Activated T-cell treated with anti-CD3 and anti-CD28 coated beads, Interleukin-2, amount 50 U/mL, for 4 hours (primary cell): Measurements from ENCODE around the gene REEP6. TPM values are rescaled to one million over a fixed set of nuclear protein-coding genes. Genes with fewer than 3 reads are reported as not detected.
A peak's percentile ranks its signal among the peaks of the same experiment; 100 is the strongest.
"Not testable (repeated sequence)": the region's sequence is repeated elsewhere in the genome, so short reads cannot be mapped to it uniquely, and the experiment has no call there.

ENCODE experiments used
- ATAC-seq, 2 donors: fragments of 200-7000 bp; cut with Tn5 transposase; one replicate each; pipeline ENCODE4 v1.10.0; 2021
- DNase-seq: peaks from one replicate; pipeline ENCODE4 v3.0.0-alpha.2; 2020
- H3K27me3 Mint-ChIP-seq: one replicate; pipeline ENCODE4 v1.8.0; 2021; ENCODE audit warnings: low read depth, mixed read lengths
- H3K36me3 Mint-ChIP-seq: one replicate; pipeline ENCODE4 v1.8.0; 2022; ENCODE audit warnings: mixed read lengths; ENCODE audit not compliant: insufficient read depth
- H3K4me1 Mint-ChIP-seq: one replicate; pipeline ENCODE4 v1.8.0; 2021; ENCODE audit warnings: low read depth, mixed read lengths
- H3K4me3 Mint-ChIP-seq: one replicate; pipeline ENCODE4 v1.8.0; 2021; ENCODE audit warnings: mild to moderate bottlenecking, moderate library complexity, mixed read lengths
- H3K9me3 Mint-ChIP-seq: one replicate; pipeline ENCODE4 v1.8.0; 2021; ENCODE audit warnings: mixed read lengths
- total RNA-seq, 3 donors: library from RNA; stranded (reverse); gene quantifications; one replicate each; pipeline ENCODE4 v1.2.1, GENCODE V29; 2021

Gene REEP6
- total RNA-seq, 3 donors from 2014 or later = 1.8 to 3.4 (median 1.9) TPM

DNA sequence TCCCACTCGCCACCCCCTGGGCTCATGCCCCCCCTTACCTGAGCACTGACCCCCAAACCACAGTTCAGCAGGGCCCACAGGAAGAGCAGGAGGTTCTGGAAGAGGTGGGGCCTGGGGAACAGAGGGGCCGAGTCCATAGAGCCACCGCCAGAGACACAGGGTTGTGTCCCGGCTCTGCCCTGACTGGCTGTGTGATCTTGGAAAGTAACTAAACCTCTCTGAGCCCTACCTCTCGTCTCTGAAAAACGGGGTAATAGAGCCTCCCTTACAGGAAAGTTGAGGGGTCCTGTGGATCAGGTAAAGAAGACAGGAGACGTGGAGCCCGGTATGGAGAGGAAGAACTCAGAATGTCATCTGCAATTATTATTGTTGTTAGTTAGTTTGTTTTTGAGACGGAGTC is 19.8 kb downstream of the REEP6 start:
- no peak for DNase-seq
- no peak overlapping the region for H3K4me3 Mint-ChIP-seq
- no peak for ATAC-seq

DNA sequence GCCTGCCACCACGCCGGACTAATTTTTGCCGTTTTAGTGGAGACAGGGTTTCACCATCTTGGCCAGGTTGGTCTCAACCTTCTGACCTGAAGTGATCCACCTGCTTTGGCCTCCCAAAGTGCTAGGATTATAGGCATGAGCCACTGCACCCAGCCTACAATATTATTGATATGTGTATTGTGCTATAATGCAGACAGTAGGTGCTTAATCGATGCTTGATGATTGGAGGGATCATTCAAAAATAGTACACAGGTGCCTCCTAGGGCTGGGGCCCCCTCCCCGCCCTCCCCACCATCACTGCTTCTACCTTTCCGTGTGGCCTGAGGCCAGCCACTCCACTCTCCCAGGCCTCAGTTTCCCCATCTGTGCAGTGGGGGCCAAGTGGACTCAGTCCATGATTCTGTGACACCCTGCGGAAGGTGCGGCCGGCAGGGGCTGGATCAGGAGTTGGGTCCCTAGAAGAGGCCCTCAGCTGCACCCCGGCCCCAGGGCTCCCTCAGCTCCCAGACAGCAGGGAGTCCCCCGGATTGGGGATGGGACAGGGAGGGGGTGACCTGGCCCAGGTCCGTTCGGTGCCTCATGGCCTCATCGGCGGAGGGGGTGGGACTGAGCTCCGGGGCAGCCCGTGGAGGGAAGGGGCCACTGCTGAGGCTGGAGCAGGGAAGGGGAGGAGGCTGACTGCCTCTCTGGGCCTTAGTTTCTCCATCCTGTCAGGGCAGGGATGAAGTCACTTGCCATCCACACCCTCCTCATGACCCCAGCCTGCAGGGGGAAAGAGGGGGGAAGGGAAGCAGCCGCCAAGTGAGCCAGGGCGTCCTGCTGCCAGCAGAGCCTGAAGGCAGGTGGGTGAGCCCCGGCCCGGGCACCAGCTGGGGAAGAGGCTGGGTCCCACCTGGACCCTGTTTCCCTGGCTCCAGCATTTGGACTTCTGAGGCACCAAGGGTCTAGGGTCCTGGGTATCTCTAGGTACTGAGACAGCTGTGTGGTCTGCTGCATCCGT is 20.6 kb downstream of the REEP6 start:
- no peaks in the 10 kb centered on the region for H3K9me3 Mint-ChIP-seq
- ATAC-seq (no peak), DNase-seq (no peak)
- peak overlapping the region; percentile 70 for H3K4me3 Mint-ChIP-seq
- H3K27me3 Mint-ChIP-seq = peaks cover 8% of the 10 kb centered on the region
- no peaks in the 10 kb centered on the region for H3K36me3 Mint-ChIP-seq
- peaks cover 15% of the 10 kb centered on the region for H3K4me1 Mint-ChIP-seq

More for the DNA sequence above, 19.8 kb downstream of the REEP6 start:
- Mint-ChIP-seq H3K4me1 (peaks cover 15% of the 10 kb centered on the region), H3K9me3 (no peaks in the 10 kb centered on the region), H3K27me3 (peaks cover 5% of the 10 kb centered on the region), H3K36me3 (no peaks in the 10 kb centered on the region)

DNA sequence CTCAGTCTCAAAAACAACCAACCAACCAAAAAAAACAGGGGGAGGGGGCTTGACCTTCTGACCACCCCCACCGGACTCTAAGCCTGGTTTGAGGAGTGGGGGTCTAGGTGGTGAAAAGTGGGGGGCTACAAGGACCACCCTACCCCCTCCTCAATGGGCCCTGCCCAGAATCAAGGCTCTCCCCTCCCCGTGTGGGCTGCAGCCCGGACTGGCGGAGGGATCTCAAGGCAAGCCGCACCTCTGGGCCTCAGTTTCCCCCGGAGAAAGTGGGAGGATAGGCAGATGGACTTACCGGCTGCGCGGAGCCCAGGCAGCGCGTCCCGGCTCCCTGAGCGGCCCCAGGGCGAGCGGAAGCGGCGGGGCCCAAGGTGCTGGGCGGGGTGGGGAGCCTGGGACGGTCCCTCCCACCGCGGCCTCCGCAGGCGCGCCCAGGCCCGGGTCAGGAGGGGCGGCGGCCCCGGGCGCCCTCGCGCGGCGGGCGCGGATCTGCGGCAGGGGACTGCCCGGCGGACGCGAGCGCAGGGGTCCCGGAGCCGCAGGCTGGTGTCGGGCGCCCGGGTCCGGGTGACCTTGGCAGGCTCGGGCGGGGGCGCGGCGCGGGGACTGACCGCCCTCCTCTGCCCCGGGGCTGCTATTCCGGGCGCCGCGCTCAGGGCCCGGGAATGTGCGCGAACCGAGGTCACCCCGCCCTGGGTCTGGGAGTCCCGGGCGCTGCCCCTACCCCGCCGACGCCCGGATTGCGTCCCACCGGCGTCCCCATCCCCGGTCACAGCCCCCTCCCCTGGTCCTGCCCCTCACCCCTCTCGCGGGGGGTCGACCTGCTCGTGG is 21.9 kb downstream of the REEP6 start, which contains the start of gene ADAMTSL5:
Gene ADAMTSL5 (minus strand): TSS at position 349 of the 828 bp plus-strand sequence. CDS start 2,076 bp downstream, outside the sequence.
- peak within 1 kb of the TSS; percentile 70 for H3K4me3 Mint-ChIP-seq
- ATAC-seq (peak; percentile 85), DNase-seq (peak; percentile 51)
- H3K4me1 Mint-ChIP-seq = peaks cover 8% of the 10 kb centered on the region
- no peaks in the 10 kb centered on the region for H3K9me3 Mint-ChIP-seq
- peaks cover 8% of the 10 kb centered on the region for H3K27me3 Mint-ChIP-seq
- H3K36me3 Mint-ChIP-seq = no peaks in the 10 kb centered on the region

DNA sequence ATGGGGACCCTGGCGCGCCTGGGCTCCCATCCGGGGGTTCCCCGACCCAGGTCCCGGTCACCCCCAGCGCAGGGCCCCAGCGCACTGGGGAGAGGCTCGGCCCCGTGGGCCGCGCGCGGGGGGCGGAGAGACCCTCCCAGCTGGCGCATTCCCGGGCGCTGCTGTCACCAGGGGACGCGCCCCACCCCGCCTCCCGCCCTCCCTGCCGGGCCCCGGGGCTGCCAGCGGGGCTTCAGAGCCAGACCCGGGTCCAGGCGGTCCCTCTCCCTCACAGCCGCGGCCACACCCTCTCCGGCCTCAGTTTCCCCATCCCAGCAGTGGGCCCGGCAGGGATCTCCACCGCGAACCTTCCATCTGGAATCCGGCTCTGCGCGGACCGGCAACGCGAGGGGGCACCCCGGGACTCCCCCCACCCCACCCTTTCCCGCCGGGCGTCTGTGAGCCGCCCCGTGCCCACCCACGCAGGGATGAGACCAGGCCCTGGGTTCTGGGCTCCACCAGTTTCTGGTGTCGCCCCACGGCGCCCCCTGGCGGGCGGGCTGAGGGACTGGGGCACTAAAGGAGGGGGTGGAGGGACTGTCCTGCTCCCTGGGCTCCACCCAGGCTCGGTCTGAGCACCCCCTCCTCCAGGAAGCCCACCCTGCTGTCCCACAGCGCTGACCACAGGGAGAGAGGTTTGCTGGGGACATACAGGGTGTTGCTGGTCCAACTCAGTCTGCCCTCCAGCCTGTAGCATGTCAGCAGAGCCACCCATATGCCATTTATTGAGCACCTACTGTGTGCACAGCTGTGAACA is 22.7 kb downstream of the REEP6 start:
- no peaks in the 10 kb centered on the region for H3K36me3 Mint-ChIP-seq
- peak; percentile 49 to 51 for ATAC-seq
- H3K4me3 Mint-ChIP-seq = peak overlapping the region; percentile 6
- DNase-seq = peak; percentile 65
- H3K9me3 Mint-ChIP-seq = no peaks in the 10 kb centered on the region
- peaks cover 6% of the 10 kb centered on the region for H3K4me1 Mint-ChIP-seq
- peaks cover 10% of the 10 kb centered on the region for H3K27me3 Mint-ChIP-seq

DNA sequence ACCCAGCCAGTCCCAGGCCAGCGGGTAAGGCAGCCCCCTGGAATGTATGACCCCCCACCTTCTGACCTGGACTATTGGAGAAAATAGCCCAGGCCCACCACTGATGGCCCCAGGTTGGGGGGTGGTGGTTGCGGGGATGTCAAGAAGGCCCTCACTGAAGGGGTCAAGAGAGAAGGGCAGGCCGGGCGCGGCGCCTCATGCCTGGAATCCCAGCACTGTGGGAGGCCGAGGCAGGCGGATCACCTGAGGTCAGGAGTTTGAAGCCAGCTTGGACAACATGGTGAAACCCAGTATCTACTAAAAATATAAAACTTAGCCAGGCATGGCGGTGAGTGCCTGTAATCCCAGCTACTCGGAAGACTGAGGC is 23.3 kb downstream of the REEP6 start:
- Mint-ChIP-seq H3K36me3 (no peaks in the 10 kb centered on the region), H3K9me3 (no peaks in the 10 kb centered on the region), H3K4me3 (peak overlapping the region; percentile 6), H3K4me1 (peaks cover 5% of the 10 kb centered on the region), H3K27me3 (peaks cover 10% of the 10 kb centered on the region)
- DNase-seq (no peak), ATAC-seq (no peak)

DNA sequence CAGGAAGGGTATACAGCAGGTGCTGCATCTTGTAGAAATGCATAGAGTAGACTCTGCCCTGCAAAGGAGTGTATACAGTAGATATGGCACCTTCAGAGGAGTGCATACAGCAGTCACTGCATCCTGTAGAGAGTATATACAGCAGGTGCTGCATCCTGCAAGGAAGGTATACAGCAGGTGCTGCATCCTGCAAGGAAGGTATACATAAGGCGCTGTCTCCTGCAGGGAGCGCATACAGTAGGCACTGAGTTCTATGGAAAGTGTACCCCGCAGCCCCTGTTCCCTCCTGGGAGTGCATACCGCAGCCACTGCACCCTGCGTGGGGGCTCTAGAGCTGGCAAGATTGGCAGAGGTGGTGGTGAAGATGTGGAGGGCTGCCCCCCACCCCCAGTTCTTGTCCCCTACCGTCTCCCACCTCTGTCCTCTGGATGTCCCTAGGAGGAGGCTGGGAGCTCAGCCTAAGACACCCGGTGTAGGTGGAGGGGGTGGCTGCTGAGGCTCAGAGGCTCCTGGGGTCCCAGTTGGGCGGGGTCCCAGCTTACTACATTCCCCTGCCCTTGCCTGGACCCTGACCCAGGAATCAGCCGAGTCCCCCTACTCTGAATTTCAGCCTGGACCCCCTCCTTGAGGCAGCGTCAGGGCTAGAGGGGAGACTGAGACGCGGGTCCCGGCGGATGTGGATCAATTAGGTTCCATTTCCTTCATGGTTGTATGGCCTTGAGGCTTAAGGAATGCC is 24.2 kb downstream of the REEP6 start:
- no peaks in the 10 kb centered on the region for H3K36me3 Mint-ChIP-seq
- no peak for ATAC-seq
- peaks cover 10% of the 10 kb centered on the region for H3K27me3 Mint-ChIP-seq
- H3K4me1 Mint-ChIP-seq = peaks cover 3% of the 10 kb centered on the region
- H3K4me3 Mint-ChIP-seq = no peak overlapping the region
- DNase-seq = no peak
- no peaks in the 10 kb centered on the region for H3K9me3 Mint-ChIP-seq

DNA sequence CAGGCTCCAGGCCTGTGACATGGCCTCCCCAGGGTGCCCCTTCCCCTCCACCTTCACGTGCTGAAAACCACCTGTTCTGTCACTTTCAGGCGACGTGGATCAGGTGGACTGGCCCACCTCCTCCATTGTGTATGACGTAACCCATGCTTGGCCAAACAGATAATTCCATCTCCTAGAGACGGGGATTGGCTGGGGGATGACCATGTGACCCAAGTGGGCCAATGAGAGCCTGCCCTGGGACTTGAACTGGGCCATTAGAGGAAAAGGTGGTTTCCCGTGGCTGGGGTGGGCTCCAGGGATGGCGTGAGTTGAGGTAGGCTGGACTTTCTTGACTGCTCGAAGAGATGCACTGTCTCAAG is 25.4 kb downstream of the REEP6 start:
- H3K36me3 Mint-ChIP-seq = no peaks in the 10 kb centered on the region
- no peaks in the 10 kb centered on the region for H3K9me3 Mint-ChIP-seq
- H3K4me3 Mint-ChIP-seq = no peak overlapping the region
- no peaks in the 10 kb centered on the region for H3K4me1 Mint-ChIP-seq
- peaks cover 11% of the 10 kb centered on the region for H3K27me3 Mint-ChIP-seq
- ATAC-seq (no peak), DNase-seq (no peak)

DNA sequence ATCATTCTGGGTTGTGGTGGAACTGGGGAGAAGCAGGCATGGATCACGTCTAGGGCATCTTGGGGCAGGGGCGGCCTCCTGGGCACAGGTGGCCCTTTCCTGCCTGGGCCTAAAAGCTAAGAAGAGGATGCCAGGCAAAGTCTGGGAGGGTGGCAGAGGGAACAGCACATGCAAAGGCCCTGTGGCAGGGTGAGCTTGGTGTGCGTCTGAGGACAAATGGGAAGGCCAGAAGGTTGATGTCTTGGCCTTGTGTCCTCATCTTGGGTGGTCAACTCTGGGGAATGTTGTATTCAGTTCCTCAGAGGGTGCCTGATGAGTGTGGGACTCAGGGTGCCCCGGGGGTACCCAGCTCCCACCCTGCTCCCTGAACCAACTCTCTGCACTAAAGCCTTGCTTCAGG is 27.5 kb downstream of the REEP6 start:
- no peaks in the 10 kb centered on the region for H3K36me3 Mint-ChIP-seq
- DNase-seq = no peak
- H3K4me3 Mint-ChIP-seq = no peak overlapping the region
- H3K9me3 Mint-ChIP-seq = no peaks in the 10 kb centered on the region
- peaks cover 19% of the 10 kb centered on the region for H3K27me3 Mint-ChIP-seq
- H3K4me1 Mint-ChIP-seq = no peaks in the 10 kb centered on the region
- ATAC-seq = no peak

DNA sequence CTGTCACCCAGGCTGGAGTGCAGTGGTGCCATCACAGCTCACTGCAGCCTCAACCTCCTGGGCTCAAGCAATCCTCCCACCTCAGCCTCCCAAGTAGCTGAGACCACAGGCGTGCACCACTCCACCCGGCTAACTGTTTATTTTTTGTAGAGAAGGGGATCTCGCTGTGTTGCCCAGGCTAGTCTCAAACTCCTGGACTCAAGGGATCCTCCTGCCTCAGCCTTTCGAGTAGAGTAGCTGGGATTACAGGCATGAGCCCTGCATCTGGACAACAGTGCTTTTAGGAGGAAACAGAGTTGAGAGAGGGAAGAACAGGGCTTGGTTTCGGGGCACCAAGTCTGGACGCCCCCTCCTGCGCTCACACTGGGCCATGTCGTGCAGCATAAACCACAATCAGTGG is 28.8 kb downstream of the REEP6 start:
- H3K36me3 Mint-ChIP-seq, H3K4me3 Mint-ChIP-seq, H3K4me1 Mint-ChIP-seq, DNase-seq, ATAC-seq, H3K9me3 Mint-ChIP-seq: not testable (repeated sequence)
- peaks cover 24% of the 10 kb centered on the region for H3K27me3 Mint-ChIP-seq

DNA sequence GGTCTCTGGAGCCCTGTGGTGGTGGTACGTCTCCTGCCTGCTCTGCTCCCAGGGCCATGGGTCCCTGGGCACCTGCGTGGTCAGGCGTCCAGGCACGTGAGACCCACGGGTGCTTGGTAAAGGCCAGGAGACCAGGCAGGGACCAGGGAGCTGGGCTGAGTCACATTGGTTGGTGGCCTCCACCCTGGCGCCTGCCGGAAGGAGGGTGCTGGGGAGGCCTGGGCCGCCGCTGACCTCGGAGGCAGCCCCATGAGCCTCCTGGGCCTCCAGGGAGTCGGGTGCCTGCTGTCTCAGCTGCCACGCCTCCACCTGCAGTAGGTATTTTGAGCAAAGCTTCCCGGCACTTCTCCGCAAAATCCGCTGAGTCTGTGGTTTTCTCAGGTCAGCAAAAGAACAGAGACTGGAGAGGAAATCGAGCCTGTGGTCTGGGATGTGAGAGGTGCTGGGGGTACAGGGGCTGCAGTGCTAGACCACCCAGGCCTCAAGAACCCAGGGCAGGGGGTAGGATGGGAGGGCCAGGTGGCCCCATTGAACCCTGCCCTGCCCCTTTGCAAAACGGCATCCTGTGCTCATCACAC is 29.3 kb downstream of the REEP6 start:
- H3K4me1 Mint-ChIP-seq = peaks cover 7% of the 10 kb centered on the region
- H3K4me3 Mint-ChIP-seq = no peak overlapping the region
- H3K27me3 Mint-ChIP-seq = peaks cover 28% of the 10 kb centered on the region
- DNase-seq = no peak
- H3K36me3 Mint-ChIP-seq = no peaks in the 10 kb centered on the region
- no peak for ATAC-seq
- no peaks in the 10 kb centered on the region for H3K9me3 Mint-ChIP-seq

DNA sequence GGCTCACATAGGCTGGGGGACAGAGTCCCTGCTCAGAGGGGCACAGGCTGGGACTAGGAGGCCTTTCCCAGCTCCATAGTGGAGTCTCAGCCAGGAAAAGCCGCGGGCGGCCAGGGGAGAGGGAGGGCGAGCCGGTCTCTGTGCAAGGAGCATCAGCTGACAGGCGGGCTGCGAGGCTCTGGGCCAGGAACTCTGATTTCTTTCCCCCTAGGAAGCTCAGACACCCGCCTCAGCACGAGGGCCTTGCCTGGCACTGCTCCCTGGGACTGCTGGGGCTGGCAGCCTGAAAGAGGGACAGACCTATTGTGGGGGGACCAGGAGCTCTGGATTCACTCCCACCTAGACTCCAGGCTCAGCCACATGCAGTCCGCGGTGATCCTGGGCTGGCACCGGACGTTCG is 30.7 kb downstream of the REEP6 start:
- H3K27me3 Mint-ChIP-seq = peaks cover 35% of the 10 kb centered on the region
- no peak for ATAC-seq
- no peaks in the 10 kb centered on the region for H3K36me3 Mint-ChIP-seq
- H3K4me3 Mint-ChIP-seq = no peak overlapping the region
- no peak for DNase-seq
- peaks cover 7% of the 10 kb centered on the region for H3K4me1 Mint-ChIP-seq
- H3K9me3 Mint-ChIP-seq = no peaks in the 10 kb centered on the region

DNA sequence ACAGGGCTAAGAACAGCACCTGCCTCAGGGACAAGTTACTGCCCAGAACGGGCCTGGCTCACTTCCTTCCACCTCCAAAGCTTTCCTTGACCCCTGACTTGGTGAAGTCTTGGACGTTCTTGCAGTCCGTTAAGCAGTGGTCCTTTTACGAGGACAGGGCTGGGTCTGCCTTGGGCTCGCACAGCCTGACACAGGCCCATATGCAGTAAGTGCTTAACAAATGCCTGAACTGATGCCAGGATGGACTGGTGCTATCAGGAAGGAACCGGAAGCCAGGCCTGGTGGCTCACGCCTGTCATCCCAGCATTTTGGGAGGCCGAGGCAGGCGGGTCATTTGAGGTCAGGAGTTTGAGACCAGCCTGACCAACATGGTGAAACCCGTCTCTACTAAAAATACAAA is 31.1 kb downstream of the REEP6 start:
- no peak for DNase-seq
- Mint-ChIP-seq H3K36me3 (no peaks in the 10 kb centered on the region), H3K4me1 (peaks cover 7% of the 10 kb centered on the region), H3K27me3 (peaks cover 38% of the 10 kb centered on the region), H3K9me3 (no peaks in the 10 kb centered on the region), H3K4me3 (no peak overlapping the region)
- no peak for ATAC-seq

DNA sequence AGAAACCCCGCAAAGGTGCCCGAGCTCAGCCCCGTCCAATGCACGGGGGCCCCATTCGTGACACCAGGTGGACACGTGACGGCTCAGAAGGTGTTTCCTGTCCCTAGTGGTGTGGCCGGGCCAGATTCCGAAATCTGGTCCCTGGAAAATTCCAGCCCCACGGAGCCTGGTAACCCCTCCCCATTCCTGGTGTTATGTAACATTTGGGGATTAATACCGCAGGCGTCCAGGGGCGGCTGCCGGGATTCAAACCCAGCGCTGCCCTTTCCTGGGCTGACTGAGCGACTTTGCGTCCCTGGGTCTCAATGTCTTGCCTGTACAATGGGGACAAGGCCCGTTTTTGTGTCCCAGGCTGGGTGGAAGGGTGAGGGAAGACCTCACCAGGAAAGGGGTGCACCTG is 31.9 kb downstream of the REEP6 start:
- Mint-ChIP-seq H3K4me3 (no peak overlapping the region), H3K36me3 (no peaks in the 10 kb centered on the region), H3K27me3 (peaks cover 40% of the 10 kb centered on the region), H3K4me1 (peaks cover 7% of the 10 kb centered on the region), H3K9me3 (no peaks in the 10 kb centered on the region)
- ATAC-seq = no peak
- DNase-seq = no peak
